WTC11 (cell line): ENCODE data around the gene ASB8. TPM values are rescaled to one million over a fixed set of nuclear protein-coding genes. Genes with fewer than 3 reads are reported as not detected.

Source experiments
- ATAC-seq: fragments of 200-7000 bp; cut with Tn5 transposase; 2 replicates; pipeline ENCODE4 v1.10.0; 2021; ENCODE audit warnings: mild to moderate bottlenecking, moderate library complexity
- CTCF ChIA-PET: fragments of 300-600 bp; sonication (Branson Sonifier 250); formaldehyde crosslinking; loops from one replicate; lab custom pipeline; 2021; ENCODE audit warnings: antibody characterized with exemption; lab: Charles Lee
- POLR2A ChIA-PET: fragments of 350-600 bp; sonication (Branson Sonifier 250); formaldehyde crosslinking; loops from one replicate; lab custom pipeline; 2021; ENCODE audit warnings: antibody characterized with exemption; lab: Charles Lee
- DNase-seq: peaks from one replicate; pipeline ENCODE4 v3.0.0; 2021; ENCODE audit warnings: low spot score
- H3K27ac Mint-ChIP-seq: 2 replicates; pipeline ENCODE4 v1.8.0; 2021; ENCODE audit warnings: mixed read lengths
- H3K27me3 Mint-ChIP-seq: 2 replicates; pipeline ENCODE4 v1.8.0; 2021; ENCODE audit warnings: low read depth, mild to moderate bottlenecking, moderate library complexity, mixed read lengths
- H3K36me3 Mint-ChIP-seq: 2 replicates; pipeline ENCODE4 v1.8.0; 2021; ENCODE audit warnings: mixed read lengths
- H3K4me1 Mint-ChIP-seq: 2 replicates; pipeline ENCODE4 v1.8.0; 2022; ENCODE audit warnings: mixed read lengths
- H3K4me3 Mint-ChIP-seq: 2 replicates; pipeline ENCODE4 v1.8.0; 2021; ENCODE audit warnings: mild to moderate bottlenecking, moderate library complexity, mixed read lengths
- H3K9me3 Mint-ChIP-seq: 2 replicates; pipeline ENCODE4 v1.8.0; 2021; ENCODE audit warnings: mixed read lengths
- GRHL2 ChIP-seq: fragments of 250-450 bp; sonication (Bioruptor Pico); IDR thresholded peaks from 2 replicates; pipeline ENCODE4 v1.8.0; 2022; ENCODE audit warnings: mild to moderate bottlenecking, moderate library complexity; ENCODE audit not compliant: insufficient replicate concordance, severe bottlenecking
- IRF2 ChIP-seq: sonication (generic); formaldehyde crosslinking; IDR thresholded peaks from 2 replicates; pipeline ENCODE4 v1.8.0; 2022; ENCODE audit warnings: low read depth, missing genetic modification reagents, borderline replicate concordance
- KAT7 ChIP-seq: sonication (generic); formaldehyde crosslinking; IDR thresholded peaks from 2 replicates; pipeline ENCODE4 v1.8.1; 2023; ENCODE audit warnings: missing genetic modification reagents, mild to moderate bottlenecking, borderline replicate concordance
- MXD4 ChIP-seq: fragments of 250-450 bp; sonication (Bioruptor Pico); IDR thresholded peaks from 2 replicates; pipeline ENCODE4 v1.8.0; 2021; ENCODE audit warnings: mild to moderate bottlenecking, moderate library complexity, borderline replicate concordance
- NR2C2 ChIP-seq: sonication (generic); formaldehyde crosslinking; IDR thresholded peaks from 2 replicates; pipeline ENCODE4 v1.8.0; 2022; ENCODE audit warnings: mild to moderate bottlenecking, missing genetic modification reagents
- OVOL2 ChIP-seq: fragments of 250-450 bp; sonication (Bioruptor Pico); IDR thresholded peaks from 2 replicates; pipeline ENCODE4 v1.9.0; 2021; ENCODE audit warnings: mild to moderate bottlenecking, borderline replicate concordance
- PRRX2 ChIP-seq: fragments of 250-450 bp; sonication (Bioruptor Pico); IDR thresholded peaks from 2 replicates; pipeline ENCODE4 v1.8.0; 2021; ENCODE audit warnings: mild to moderate bottlenecking
- SMAD4 ChIP-seq: sonication (generic); formaldehyde crosslinking; IDR thresholded peaks from 2 replicates; pipeline ENCODE4 v1.8.0; 2022; ENCODE audit warnings: mild to moderate bottlenecking, missing genetic modification reagents
- TP53 ChIP-seq: sonication (generic); formaldehyde crosslinking; IDR thresholded peaks from 2 replicates; pipeline ENCODE4 v1.8.1; 2023; ENCODE audit warnings: mild to moderate bottlenecking, missing genetic modification reagents
- ZBTB21 ChIP-seq: sonication (generic); formaldehyde crosslinking; IDR thresholded peaks from 2 replicates; pipeline ENCODE4 v1.8.1; 2023; ENCODE audit warnings: mild to moderate bottlenecking, missing genetic modification reagents, borderline replicate concordance
- ZNF121 ChIP-seq: sonication (generic); formaldehyde crosslinking; IDR thresholded peaks from 2 replicates; pipeline ENCODE4 v1.8.0; 2023; ENCODE audit warnings: missing genetic modification reagents
- total RNA-seq: library from RNA; stranded (reverse); gene quantifications from 3 replicates; pipeline ENCODE4 v1.2.3, GENCODE V29; 2021
- TF ChIP-seq, protein P1 (sequence below): sonication (generic); formaldehyde crosslinking; IDR thresholded peaks from 2 replicates; pipeline ENCODE4 v1.8.1; 2023; ENCODE audit warnings: mild to moderate bottlenecking, moderate library complexity, missing genetic modification reagents
- TF ChIP-seq, protein P2 (sequence below): fragments of 250-450 bp; sonication (Bioruptor Pico); IDR thresholded peaks from 2 replicates; pipeline ENCODE4 v1.9.0; 2021; ENCODE audit warnings: mild to moderate bottlenecking, borderline replicate concordance
- TF ChIP-seq, protein P3 (sequence below): sonication (generic); formaldehyde crosslinking; IDR thresholded peaks from 2 replicates; pipeline ENCODE4 v1.8.0; 2022; ENCODE audit warnings: mild to moderate bottlenecking, missing genetic modification reagents
- TF ChIP-seq, protein P4 (sequence below): sonication (generic); formaldehyde crosslinking; IDR thresholded peaks from 2 replicates; pipeline ENCODE4 v1.8.0; 2022; ENCODE audit warnings: mild to moderate bottlenecking, missing genetic modification reagents
- TF ChIP-seq, protein P5 (sequence below): sonication (generic); formaldehyde crosslinking; IDR thresholded peaks from 2 replicates; pipeline ENCODE4 v1.8.1; 2023; ENCODE audit warnings: mild to moderate bottlenecking, missing genetic modification reagents, moderate library complexity
- TF ChIP-seq, protein P6 (sequence below): sonication (generic); formaldehyde crosslinking; IDR thresholded peaks from 2 replicates; pipeline ENCODE4 v1.8.0; 2023; ENCODE audit warnings: mild to moderate bottlenecking, missing genetic modification reagents
- TF ChIP-seq, protein P7 (sequence below): sonication (generic); formaldehyde crosslinking; IDR thresholded peaks from 2 replicates; pipeline ENCODE4 v1.8.1; 2023; ENCODE audit warnings: mild to moderate bottlenecking, missing genetic modification reagents
- TF ChIP-seq, protein P8 (sequence below): sonication (generic); formaldehyde crosslinking; IDR thresholded peaks from 2 replicates; pipeline ENCODE4 v1.8.1; 2022; ENCODE audit warnings: low read depth, missing genetic modification reagents, borderline replicate concordance

ASB8 gene
- total RNA-seq, 1 experiment from 2014 or later = 7.4 TPM

DNA sequence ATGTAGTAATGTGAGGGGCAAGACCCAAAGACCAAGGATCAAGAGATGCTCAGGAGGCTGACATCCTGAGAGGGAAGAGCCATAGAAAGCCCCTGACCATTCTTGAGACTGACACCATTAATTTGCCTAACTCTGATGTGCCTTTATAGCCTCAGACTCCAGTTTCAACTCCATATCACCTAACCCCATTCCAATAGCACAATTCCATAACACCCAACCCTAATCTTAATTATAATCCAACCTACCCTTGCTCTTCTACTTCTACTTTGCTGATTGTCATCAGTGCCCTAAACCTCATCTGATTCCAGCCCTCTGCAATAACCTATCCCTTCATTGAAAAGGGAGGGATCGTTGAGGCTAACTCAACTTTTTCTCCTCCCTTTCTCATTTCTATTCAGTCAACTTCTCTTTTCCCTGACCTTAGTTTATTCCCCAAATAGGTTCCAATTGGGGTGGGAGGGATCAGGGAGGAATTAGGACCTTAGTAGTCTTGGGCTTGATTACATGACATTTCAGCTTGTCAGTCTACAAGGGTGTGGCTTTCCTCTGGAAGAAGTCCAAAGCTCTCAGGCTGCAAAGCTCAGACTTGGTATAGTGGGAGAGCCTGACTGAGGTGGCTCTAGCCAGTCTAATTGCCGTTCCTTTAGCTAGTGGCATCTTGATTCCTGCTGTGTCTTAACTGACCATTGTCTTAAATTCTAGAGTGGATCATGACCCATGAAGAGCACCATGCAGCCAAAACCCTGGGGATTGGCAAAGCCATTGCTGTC, 35.1 kb downstream of the ASB8 start:
- no peak overlapping the region; the same call in 1 of the 2 replicates for H3K27ac Mint-ChIP-seq
- CTCF ChIA-PET = no interaction called here
- TF ChIP-seq GRHL2 (CRISPR knock-in tag) (no peak), ZNF121 (CRISPR knock-in tag) (no peak), OVOL2 (CRISPR knock-in tag) (no peak), PRRX2 (CRISPR knock-in tag) (no peak), TP53 (no peak), IRF2 (no peak), ZBTB21 (CRISPR knock-in tag) (no peak), NR2C2 (CRISPR knock-in tag) (no peak), MXD4 (CRISPR knock-in tag) (no peak), SMAD4 (no peak), KAT7 (CRISPR knock-in tag) (no peak)
- TF ChIP-seq, protein P1, sequence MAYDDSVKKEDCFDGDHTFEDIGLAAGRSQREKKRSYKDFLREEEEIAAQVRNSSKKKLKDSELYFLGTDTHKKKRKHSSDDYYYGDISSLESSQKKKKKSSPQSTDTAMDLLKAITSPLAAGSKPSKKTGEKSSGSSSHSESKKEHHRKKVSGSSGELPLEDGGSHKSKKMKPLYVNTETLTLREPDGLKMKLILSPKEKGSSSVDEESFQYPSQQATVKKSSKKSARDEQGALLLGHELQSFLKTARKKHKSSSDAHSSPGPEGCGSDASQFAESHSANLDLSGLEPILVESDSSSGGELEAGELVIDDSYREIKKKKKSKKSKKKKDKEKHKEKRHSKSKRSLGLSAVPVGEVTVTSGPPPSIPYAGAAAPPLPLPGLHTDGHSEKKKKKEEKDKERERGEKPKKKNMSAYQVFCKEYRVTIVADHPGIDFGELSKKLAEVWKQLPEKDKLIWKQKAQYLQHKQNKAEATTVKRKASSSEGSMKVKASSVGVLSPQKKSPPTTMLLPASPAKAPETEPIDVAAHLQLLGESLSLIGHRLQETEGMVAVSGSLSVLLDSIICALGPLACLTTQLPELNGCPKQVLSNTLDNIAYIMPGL = no peak
- TF ChIP-seq, protein P2, sequence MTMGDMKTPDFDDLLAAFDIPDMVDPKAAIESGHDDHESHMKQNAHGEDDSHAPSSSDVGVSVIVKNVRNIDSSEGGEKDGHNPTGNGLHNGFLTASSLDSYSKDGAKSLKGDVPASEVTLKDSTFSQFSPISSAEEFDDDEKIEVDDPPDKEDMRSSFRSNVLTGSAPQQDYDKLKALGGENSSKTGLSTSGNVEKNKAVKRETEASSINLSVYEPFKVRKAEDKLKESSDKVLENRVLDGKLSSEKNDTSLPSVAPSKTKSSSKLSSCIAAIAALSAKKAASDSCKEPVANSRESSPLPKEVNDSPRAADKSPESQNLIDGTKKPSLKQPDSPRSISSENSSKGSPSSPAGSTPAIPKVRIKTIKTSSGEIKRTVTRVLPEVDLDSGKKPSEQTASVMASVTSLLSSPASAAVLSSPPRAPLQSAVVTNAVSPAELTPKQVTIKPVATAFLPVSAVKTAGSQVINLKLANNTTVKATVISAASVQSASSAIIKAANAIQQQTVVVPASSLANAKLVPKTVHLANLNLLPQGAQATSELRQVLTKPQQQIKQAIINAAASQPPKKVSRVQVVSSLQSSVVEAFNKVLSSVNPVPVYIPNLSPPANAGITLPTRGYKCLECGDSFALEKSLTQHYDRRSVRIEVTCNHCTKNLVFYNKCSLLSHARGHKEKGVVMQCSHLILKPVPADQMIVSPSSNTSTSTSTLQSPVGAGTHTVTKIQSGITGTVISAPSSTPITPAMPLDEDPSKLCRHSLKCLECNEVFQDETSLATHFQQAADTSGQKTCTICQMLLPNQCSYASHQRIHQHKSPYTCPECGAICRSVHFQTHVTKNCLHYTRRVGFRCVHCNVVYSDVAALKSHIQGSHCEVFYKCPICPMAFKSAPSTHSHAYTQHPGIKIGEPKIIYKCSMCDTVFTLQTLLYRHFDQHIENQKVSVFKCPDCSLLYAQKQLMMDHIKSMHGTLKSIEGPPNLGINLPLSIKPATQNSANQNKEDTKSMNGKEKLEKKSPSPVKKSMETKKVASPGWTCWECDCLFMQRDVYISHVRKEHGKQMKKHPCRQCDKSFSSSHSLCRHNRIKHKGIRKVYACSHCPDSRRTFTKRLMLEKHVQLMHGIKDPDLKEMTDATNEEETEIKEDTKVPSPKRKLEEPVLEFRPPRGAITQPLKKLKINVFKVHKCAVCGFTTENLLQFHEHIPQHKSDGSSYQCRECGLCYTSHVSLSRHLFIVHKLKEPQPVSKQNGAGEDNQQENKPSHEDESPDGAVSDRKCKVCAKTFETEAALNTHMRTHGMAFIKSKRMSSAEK (CRISPR knock-in tag) = no peak
- TF ChIP-seq, protein P3, sequence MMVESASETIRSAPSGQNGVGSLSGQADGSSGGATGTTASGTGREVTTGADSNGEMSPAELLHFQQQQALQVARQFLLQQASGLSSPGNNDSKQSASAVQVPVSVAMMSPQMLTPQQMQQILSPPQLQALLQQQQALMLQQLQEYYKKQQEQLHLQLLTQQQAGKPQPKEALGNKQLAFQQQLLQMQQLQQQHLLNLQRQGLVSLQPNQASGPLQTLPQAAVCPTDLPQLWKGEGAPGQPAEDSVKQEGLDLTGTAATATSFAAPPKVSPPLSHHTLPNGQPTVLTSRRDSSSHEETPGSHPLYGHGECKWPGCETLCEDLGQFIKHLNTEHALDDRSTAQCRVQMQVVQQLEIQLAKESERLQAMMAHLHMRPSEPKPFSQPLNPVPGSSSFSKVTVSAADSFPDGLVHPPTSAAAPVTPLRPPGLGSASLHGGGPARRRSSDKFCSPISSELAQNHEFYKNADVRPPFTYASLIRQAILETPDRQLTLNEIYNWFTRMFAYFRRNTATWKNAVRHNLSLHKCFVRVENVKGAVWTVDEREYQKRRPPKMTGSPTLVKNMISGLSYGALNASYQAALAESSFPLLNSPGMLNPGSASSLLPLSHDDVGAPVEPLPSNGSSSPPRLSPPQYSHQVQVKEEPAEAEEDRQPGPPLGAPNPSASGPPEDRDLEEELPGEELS = no peak
- TF ChIP-seq, protein P4, sequence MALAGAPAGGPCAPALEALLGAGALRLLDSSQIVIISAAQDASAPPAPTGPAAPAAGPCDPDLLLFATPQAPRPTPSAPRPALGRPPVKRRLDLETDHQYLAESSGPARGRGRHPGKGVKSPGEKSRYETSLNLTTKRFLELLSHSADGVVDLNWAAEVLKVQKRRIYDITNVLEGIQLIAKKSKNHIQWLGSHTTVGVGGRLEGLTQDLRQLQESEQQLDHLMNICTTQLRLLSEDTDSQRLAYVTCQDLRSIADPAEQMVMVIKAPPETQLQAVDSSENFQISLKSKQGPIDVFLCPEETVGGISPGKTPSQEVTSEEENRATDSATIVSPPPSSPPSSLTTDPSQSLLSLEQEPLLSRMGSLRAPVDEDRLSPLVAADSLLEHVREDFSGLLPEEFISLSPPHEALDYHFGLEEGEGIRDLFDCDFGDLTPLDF = no peak
- TF ChIP-seq, protein P5, sequence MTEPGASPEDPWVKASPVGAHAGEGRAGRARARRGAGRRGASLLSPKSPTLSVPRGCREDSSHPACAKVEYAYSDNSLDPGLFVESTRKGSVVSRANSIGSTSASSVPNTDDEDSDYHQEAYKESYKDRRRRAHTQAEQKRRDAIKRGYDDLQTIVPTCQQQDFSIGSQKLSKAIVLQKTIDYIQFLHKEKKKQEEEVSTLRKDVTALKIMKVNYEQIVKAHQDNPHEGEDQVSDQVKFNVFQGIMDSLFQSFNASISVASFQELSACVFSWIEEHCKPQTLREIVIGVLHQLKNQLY (CRISPR knock-in tag) = no peak
- TF ChIP-seq, protein P6, sequence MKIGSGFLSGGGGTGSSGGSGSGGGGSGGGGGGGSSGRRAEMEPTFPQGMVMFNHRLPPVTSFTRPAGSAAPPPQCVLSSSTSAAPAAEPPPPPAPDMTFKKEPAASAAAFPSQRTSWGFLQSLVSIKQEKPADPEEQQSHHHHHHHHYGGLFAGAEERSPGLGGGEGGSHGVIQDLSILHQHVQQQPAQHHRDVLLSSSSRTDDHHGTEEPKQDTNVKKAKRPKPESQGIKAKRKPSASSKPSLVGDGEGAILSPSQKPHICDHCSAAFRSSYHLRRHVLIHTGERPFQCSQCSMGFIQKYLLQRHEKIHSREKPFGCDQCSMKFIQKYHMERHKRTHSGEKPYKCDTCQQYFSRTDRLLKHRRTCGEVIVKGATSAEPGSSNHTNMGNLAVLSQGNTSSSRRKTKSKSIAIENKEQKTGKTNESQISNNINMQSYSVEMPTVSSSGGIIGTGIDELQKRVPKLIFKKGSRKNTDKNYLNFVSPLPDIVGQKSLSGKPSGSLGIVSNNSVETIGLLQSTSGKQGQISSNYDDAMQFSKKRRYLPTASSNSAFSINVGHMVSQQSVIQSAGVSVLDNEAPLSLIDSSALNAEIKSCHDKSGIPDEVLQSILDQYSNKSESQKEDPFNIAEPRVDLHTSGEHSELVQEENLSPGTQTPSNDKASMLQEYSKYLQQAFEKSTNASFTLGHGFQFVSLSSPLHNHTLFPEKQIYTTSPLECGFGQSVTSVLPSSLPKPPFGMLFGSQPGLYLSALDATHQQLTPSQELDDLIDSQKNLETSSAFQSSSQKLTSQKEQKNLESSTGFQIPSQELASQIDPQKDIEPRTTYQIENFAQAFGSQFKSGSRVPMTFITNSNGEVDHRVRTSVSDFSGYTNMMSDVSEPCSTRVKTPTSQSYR (CRISPR knock-in tag) = no peak
- TF ChIP-seq, protein P7, sequence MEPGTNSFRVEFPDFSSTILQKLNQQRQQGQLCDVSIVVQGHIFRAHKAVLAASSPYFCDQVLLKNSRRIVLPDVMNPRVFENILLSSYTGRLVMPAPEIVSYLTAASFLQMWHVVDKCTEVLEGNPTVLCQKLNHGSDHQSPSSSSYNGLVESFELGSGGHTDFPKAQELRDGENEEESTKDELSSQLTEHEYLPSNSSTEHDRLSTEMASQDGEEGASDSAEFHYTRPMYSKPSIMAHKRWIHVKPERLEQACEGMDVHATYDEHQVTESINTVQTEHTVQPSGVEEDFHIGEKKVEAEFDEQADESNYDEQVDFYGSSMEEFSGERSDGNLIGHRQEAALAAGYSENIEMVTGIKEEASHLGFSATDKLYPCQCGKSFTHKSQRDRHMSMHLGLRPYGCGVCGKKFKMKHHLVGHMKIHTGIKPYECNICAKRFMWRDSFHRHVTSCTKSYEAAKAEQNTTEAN = no peak
- TF ChIP-seq, protein P8, sequence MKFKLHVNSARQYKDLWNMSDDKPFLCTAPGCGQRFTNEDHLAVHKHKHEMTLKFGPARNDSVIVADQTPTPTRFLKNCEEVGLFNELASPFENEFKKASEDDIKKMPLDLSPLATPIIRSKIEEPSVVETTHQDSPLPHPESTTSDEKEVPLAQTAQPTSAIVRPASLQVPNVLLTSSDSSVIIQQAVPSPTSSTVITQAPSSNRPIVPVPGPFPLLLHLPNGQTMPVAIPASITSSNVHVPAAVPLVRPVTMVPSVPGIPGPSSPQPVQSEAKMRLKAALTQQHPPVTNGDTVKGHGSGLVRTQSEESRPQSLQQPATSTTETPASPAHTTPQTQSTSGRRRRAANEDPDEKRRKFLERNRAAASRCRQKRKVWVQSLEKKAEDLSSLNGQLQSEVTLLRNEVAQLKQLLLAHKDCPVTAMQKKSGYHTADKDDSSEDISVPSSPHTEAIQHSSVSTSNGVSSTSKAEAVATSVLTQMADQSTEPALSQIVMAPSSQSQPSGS (CRISPR knock-in tag) = no peak
- peaks cover 16% of the 10 kb centered on the region for H3K4me1 Mint-ChIP-seq
- no peaks in the 10 kb centered on the region for H3K27me3 Mint-ChIP-seq
- DNase-seq (no peak), ATAC-seq (no peak)
- H3K4me3 Mint-ChIP-seq = no peak overlapping the region
- H3K36me3 Mint-ChIP-seq = peaks cover 33% of the 10 kb centered on the region
- no peaks in the 10 kb centered on the region for H3K9me3 Mint-ChIP-seq
- POLR2A ChIA-PET = no interaction called here
